RWPE1 (cell line): ENCODE results near the gene GRID1.

ENCODE experiments used
- CTCF ChIA-PET: fragments of 350-600 bp; sonication (Branson Sonifier 250); formaldehyde crosslinking; extraction: SDS; loops from one replicate; lab custom pipeline; 2021; lab: Yijun Ruan, JAX
- POLR2A ChIA-PET: fragments of 400-600 bp; formaldehyde crosslinking; extraction: SDS; loops from one replicate; lab custom pipeline; 2020; ENCODE audit warnings: antibody characterized with exemption; ENCODE audit not compliant: low non-redundant PET; lab: Yijun Ruan, JAX
- DNase-seq: peaks from one replicate; pipeline ENCODE4 v3.0.0; 2012; ENCODE audit warnings: low spot score
- H3K27ac ChIP-seq: fragments of 450-650 bp; 2 replicates; pipeline ENCODE4 v1.5.1; 2017
- TF ChIP-seq, protein P1 (sequence below): fragments of 450-650 bp; conservative IDR thresholded peaks from 2 replicates; pipeline ENCODE4 v1.5.1; 2017; ENCODE audit warnings: low read depth, mild to moderate bottlenecking

Gene GRID1

GRCh38 chr10:86168256-86168655 lies 198.3 kb downstream of the GRID1 start:
- POLR2A ChIA-PET = no interaction called here
- no peak overlapping the region for H3K27ac ChIP-seq
- DNase-seq = no peak
- TF ChIP-seq, protein P1, sequence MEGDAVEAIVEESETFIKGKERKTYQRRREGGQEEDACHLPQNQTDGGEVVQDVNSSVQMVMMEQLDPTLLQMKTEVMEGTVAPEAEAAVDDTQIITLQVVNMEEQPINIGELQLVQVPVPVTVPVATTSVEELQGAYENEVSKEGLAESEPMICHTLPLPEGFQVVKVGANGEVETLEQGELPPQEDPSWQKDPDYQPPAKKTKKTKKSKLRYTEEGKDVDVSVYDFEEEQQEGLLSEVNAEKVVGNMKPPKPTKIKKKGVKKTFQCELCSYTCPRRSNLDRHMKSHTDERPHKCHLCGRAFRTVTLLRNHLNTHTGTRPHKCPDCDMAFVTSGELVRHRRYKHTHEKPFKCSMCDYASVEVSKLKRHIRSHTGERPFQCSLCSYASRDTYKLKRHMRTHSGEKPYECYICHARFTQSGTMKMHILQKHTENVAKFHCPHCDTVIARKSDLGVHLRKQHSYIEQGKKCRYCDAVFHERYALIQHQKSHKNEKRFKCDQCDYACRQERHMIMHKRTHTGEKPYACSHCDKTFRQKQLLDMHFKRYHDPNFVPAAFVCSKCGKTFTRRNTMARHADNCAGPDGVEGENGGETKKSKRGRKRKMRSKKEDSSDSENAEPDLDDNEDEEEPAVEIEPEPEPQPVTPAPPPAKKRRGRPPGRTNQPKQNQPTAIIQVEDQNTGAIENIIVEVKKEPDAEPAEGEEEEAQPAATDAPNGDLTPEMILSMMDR = no peak
- CTCF ChIA-PET = no interaction called here

GRCh38 chr10:86167762-86168128 lies 198.8 kb downstream of the GRID1 start:
- TF ChIP-seq, protein P1 = no peak
- POLR2A ChIA-PET = interaction anchor here (0.5 to 0.6 kb wide), 2 partner anchors 14 to 131 kb away, joined by 4 to 5 read pairs; no protein-coding TSS in a partner anchor
- no peak for DNase-seq
- CTCF ChIA-PET = no interaction called here
- H3K27ac ChIP-seq = no peak overlapping the region

DNA sequence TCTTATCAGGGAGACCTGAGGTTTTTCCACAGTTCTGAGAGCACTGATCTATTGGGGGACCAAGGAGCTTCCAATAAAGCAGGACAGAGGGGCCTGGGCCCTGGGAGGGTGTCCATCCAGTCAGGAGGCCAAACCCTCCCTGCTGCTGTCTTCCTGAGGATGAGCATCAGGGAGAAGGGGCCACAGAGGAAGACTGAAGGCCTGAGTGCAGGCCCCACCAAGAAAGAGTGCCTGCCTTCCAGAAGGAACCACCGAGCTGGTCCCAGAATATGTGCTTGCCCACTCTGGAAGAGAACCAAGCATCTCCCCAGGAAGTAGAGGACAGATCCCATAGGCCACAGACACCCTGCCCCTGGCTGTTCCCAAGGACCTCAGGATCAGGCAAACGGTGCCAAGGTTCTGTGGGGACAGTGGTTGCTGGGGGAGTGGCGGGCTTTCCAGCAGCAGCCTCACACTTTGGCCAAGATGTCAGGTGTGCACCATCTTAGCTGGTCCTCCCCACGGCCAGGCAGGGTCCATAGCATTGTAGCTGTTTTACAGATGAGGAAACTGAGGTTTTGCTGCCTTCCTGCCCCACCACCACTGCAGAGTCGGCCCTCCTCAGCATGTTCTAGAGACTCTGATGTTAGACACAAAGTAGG lies 199.4 kb downstream of the GRID1 start:
- ChIA-PET POLR2A (interaction anchor here (0.5 to 0.6 kb wide), 2 partner anchors 14 to 132 kb away, joined by 4 to 5 read pairs; no protein-coding TSS in a partner anchor), CTCF (no interaction called here)
- H3K27ac ChIP-seq = no peak overlapping the region
- TF ChIP-seq, protein P1 = no peak
- no peak for DNase-seq

- ChIA-PET POLR2A (no interaction called here), CTCF (interaction anchor here (0.6 kb wide), 1 partner anchor 1744 kb away, joined by 3 read pairs; no protein-coding TSS in a partner anchor)
- DNase-seq = no peak
- TF ChIP-seq, protein P1 = no peak
- H3K27ac ChIP-seq = no peak overlapping the region
Observed at GRCh38 chr10:86165666-86166065, 200.9 kb downstream of the GRID1 start.

GRCh38 chr10:86164960-86165630 lies 201.5 kb downstream of the GRID1 start:
- ChIA-PET POLR2A (no interaction called here), CTCF (interaction anchor here (0.6 kb wide), 1 partner anchor 1743 kb away, joined by 3 read pairs; no protein-coding TSS in a partner anchor)
- TF ChIP-seq, protein P1 = no peak
- no peak overlapping the region for H3K27ac ChIP-seq
- DNase-seq = no peak

GRCh38 chr10:86164174-86164774 lies 202.3 kb downstream of the GRID1 start:
- ChIA-PET POLR2A (no interaction called here), CTCF (no interaction called here)
- no peak for DNase-seq
- TF ChIP-seq, protein P1 = no peak
- H3K27ac ChIP-seq = no peak overlapping the region
